ENCODE results near the gene CPNE4. TPM values are rescaled to one million over a fixed set of nuclear protein-coding genes. Genes with fewer than 3 reads are reported as not detected.

Gene CPNE4
- total RNA-seq, 2 experiments from 2014 or later: not detected

DNA sequence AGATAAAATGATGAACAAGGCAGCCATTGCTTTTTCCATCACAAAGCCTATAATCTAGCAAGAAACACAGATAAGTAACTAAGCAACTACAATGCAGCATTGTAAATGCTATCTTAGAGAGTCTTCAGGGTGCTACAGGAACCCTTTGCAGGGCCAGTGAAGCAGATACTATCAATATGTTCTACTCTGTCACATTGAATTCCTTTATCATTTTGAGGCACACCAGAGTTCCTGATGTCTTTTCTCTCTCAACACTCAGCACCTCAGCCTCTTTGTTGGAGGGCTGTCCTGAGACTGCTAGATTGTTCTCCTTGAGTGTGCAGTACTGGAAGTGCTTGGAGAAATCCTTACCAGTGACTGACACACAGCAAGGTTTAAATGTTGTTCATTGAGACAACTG, 424.6 kb downstream of the CPNE4 start:
- DNase-seq (no peak), ATAC-seq (no peak)
- H3K4me3 Mint-ChIP-seq: no peak overlapping the region
- TF ChIP-seq, protein P1, sequence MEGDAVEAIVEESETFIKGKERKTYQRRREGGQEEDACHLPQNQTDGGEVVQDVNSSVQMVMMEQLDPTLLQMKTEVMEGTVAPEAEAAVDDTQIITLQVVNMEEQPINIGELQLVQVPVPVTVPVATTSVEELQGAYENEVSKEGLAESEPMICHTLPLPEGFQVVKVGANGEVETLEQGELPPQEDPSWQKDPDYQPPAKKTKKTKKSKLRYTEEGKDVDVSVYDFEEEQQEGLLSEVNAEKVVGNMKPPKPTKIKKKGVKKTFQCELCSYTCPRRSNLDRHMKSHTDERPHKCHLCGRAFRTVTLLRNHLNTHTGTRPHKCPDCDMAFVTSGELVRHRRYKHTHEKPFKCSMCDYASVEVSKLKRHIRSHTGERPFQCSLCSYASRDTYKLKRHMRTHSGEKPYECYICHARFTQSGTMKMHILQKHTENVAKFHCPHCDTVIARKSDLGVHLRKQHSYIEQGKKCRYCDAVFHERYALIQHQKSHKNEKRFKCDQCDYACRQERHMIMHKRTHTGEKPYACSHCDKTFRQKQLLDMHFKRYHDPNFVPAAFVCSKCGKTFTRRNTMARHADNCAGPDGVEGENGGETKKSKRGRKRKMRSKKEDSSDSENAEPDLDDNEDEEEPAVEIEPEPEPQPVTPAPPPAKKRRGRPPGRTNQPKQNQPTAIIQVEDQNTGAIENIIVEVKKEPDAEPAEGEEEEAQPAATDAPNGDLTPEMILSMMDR (IDR thresholded peaks at IDR 0.05): no peak
- no peaks in the 10 kb centered on the region for H3K9me3 Mint-ChIP-seq
- H3K27ac Mint-ChIP-seq: no peak overlapping the region
- no peaks in the 10 kb centered on the region for H3K4me1 Mint-ChIP-seq (ENCODE audit: low read depth)
- no peaks in the 10 kb centered on the region for H3K36me3 Mint-ChIP-seq (ENCODE audit: low read depth)
- CTCF ChIA-PET: no interaction called here
- peaks cover 18% of the 10 kb centered on the region for H3K27me3 Mint-ChIP-seq
- intact Hi-C loops (cut with micrococcal nuclease): no loop called here
- POLR2A ChIA-PET: no interaction called here

DNA sequence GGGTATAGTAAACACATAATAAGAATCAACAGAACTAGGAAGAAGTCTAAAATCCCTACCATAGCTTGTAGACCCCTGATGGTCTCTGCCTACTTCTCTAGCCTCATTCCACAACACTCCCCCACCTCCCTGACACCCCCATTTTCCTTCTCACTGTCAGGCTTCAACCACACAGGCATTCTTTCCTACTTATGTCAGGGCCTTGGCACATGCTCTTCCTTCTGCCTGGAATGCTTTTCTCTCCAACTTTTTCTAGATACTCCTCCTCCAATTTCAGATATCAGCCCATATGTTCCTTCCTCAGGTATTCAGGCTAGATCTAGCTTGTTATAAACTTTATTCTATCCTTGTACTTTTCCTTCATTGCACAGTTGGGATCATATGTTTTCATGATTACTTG, 426.1 kb downstream of the CPNE4 start:
- no peak overlapping the region for H3K4me3 Mint-ChIP-seq
- H3K27me3 Mint-ChIP-seq: peaks cover 19% of the 10 kb centered on the region
- ATAC-seq (no peak), DNase-seq (no peak)
- no peaks in the 10 kb centered on the region for H3K9me3 Mint-ChIP-seq
- no peaks in the 10 kb centered on the region for H3K4me1 Mint-ChIP-seq (ENCODE audit: low read depth)
- H3K27ac Mint-ChIP-seq: no peak overlapping the region
- POLR2A ChIA-PET: no interaction called here
- intact Hi-C loops (cut with micrococcal nuclease): no loop called here
- no peaks in the 10 kb centered on the region for H3K36me3 Mint-ChIP-seq (ENCODE audit: low read depth)
- TF ChIP-seq, protein P1 (IDR thresholded peaks at IDR 0.05): no peak
- CTCF ChIA-PET: no interaction called here

DNA sequence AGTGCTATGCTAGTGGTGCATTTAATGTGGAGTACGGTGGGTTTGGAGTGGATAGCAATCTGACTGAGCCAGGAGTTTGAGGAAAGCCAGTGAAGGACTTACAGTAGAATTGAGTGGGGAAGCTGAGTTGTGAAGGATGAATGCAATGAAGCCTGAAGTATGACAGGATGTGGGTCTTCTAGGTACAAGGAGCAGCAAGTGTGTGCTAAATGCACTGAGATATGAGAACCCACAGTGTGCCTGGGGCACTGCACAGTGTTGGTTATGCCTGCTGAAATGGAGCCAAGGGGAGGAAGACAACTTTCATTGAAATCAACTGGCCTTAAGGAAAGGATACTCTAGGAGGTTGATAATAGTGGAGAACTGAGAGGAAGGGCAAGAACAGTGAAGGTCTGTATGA, 426.5 kb downstream of the CPNE4 start:
- no peaks in the 10 kb centered on the region for H3K36me3 Mint-ChIP-seq (ENCODE audit: low read depth)
- intact Hi-C loops (cut with micrococcal nuclease): no loop called here
- ChIA-PET CTCF (no interaction called here), POLR2A (no interaction called here)
- DNase-seq: no peak
- H3K27ac Mint-ChIP-seq: no peak overlapping the region
- no peak overlapping the region for H3K4me3 Mint-ChIP-seq
- TF ChIP-seq, protein P1 (IDR thresholded peaks at IDR 0.05): no peak
- peaks cover 19% of the 10 kb centered on the region for H3K27me3 Mint-ChIP-seq
- no peak for ATAC-seq
- no peaks in the 10 kb centered on the region for H3K9me3 Mint-ChIP-seq
- H3K4me1 Mint-ChIP-seq (ENCODE audit: low read depth): no peaks in the 10 kb centered on the region

DNA sequence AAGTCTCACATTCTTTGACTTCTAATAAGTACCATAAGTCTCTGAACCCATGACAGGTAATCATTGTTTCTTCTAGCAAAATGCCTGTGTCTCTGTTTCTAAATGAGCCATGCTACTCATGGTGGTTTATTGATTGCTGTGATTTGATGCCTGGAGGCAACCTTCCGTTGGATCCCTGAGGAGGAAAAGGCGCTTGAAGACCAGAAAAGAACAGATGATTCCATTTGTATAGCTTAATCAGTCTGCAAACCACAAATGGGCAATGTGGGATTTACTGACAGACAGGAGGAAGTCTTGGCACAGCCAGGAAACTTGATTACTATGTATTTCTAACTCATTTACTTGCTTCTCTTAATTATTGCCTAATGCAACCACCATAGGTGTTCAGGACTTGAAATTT, 428.9 kb downstream of the CPNE4 start:
- peaks cover 14% of the 10 kb centered on the region for H3K27me3 Mint-ChIP-seq
- ChIA-PET POLR2A (no interaction called here), CTCF (no interaction called here)
- H3K4me3 Mint-ChIP-seq: no peak overlapping the region
- H3K36me3 Mint-ChIP-seq (ENCODE audit: low read depth): no peaks in the 10 kb centered on the region
- no peak for ATAC-seq
- intact Hi-C loops (cut with micrococcal nuclease): no loop called here
- no peaks in the 10 kb centered on the region for H3K4me1 Mint-ChIP-seq (ENCODE audit: low read depth)
- DNase-seq: no peak
- TF ChIP-seq, protein P1 (IDR thresholded peaks at IDR 0.05): no peak
- H3K9me3 Mint-ChIP-seq: no peaks in the 10 kb centered on the region
- no peak overlapping the region for H3K27ac Mint-ChIP-seq

DNA sequence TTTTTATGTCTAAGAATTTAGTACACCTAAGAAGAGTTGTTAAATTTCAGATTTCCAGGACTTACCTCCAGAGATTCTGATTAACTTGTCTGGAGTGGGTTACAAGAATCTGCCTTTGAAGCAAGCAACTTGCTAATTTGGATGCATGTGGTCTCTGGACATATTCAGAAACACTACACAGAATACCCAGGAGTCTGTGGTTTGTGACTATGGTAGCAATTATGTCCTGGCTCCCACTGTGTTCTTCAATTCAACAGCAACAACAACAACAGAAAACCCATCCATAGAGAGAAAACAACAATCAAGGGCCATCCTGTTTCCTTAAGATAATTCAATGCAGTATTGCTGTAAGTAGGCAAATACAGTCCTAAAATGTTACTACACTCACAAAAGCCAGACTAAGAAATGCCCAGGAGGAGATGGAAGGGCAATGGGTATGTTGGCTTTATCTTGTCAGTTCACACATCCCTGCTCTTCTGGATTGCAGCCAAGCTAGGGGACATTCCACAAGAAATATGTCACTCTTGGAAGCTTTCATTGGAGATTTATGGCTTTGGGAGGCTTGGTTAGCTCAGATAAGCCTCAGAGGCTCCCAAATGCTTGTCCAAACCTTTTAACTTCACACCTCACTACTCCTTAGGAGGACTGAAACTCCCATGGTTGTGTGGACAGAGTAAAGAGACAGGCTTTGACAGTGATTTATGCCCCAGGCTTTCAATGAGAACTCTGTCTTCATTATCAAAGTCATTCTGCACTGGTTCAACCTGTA, 432.6 kb downstream of the CPNE4 start:
- Mint-ChIP-seq H3K36me3 (ENCODE audit: low read depth) (no peaks in the 10 kb centered on the region), H3K27ac (no peak overlapping the region), H3K27me3 (peaks cover 13% of the 10 kb centered on the region), H3K9me3 (no peaks in the 10 kb centered on the region), H3K4me1 (ENCODE audit: low read depth) (no peaks in the 10 kb centered on the region), H3K4me3 (no peak overlapping the region)
- TF ChIP-seq, protein P1 (IDR thresholded peaks at IDR 0.05): no peak
- ChIA-PET CTCF (no interaction called here), POLR2A (no interaction called here)
- ATAC-seq (no peak), DNase-seq (no peak)
- intact Hi-C loops (cut with micrococcal nuclease): no loop called here

Data from activated CD8-positive, alpha-beta T cell treated with anti-CD3 and anti-CD28 coated beads for 36 hours (primary cell).